H1 (cell line): Measurements from ENCODE around the gene TSPAN4. TPM values are rescaled to one million over a fixed set of nuclear protein-coding genes. Genes with fewer than 3 reads are reported as not detected.

Source experiments
- CTBP2 ChIP-seq: IDR thresholded peaks from 2 replicates; pipeline ENCODE4 v1.7.0; 2011; ENCODE audit warnings: borderline replicate concordance, mild to moderate bottlenecking, moderate library complexity, mixed read lengths, low read length; ENCODE audit not compliant: insufficient read depth, insufficient read length
- EP300 ChIP-seq, 2 experiments: IDR thresholded peaks; 1 replicate in 1 of 2; 2 replicates in 1 of 2; pipeline ENCODE4 v1.6.1; 2011 to 2012; ENCODE audit warnings: low read depth in 2 of 2, low read length in 2 of 2, mild to moderate bottlenecking in 2 of 2, borderline replicate concordance in 1 of 2, inconsistent platforms in 1 of 2, moderate library complexity in 1 of 2
- NRF1 ChIP-seq: IDR thresholded peaks from 2 replicates; pipeline ENCODE4 v1.6.1; 2011; ENCODE audit warnings: mild to moderate bottlenecking, low read depth, low read length, improper control_type of control experiment
- POU5F1 ChIP-seq: IDR thresholded peaks from 2 replicates; pipeline ENCODE4 v1.6.1; 2011; ENCODE audit warnings: low read depth, mild to moderate bottlenecking, low read length, moderate library complexity
- SRF ChIP-seq: IDR thresholded peaks from 2 replicates; pipeline ENCODE4 v1.6.1; 2011; ENCODE audit warnings: mild to moderate bottlenecking, low read depth, low read length, moderate library complexity
- polyA plus RNA-seq, 7 experiments: library from polyadenylated mRNA; depleted of rRNA in 3 of 7; stranded (reverse) in 5 of 7; unstranded in 2 of 7; fragments of >200 nt in 5 of 7; fragments of 200-250 nt in 2 of 7; gene quantifications; 1 replicate in 5 of 7; 2 replicates in 1 of 7; 4 replicates in 1 of 7; pipeline versions ENCODE4 v1.2.1 to v1.2.3, GENCODE V29; 2011 to 2013; ENCODE audit warnings: missing spikeins in 2 of 7, mixed read lengths in 2 of 7
- total RNA-seq: library from RNA; stranded (reverse); fragmentation: NEBNext Ultra II Directional; extraction: Animal tissue kit (Norgen Biotek cat#: 25700); gene quantifications from 2 replicates; pipeline ENCODE4 v1.2.1, GENCODE V29; 2021

TSPAN4 gene
- total and polyA plus RNA-seq, 2 of the 8 experiments (the other 6 are each of a cell fraction or from before 2014, with no cell fraction given) = 74.1 to 145 TPM

- TF ChIP-seq CTBP2 (no peak), POU5F1 (no peak), SRF (no peak), EP300 (IDR thresholded peaks at IDR 0.05; ENCODE audit: borderline replicate concordance in 1 of 2, low read depth in 2 of 2, low read length in 2 of 2) (no peak), NRF1 (no peak)
These were observed 15.6 kb downstream of the TSPAN4 start (continued) for GRCh38 chr11:858053-858761.
